ENCODE measurements around the gene LKAAEAR1. TPM values are rescaled to one million over a fixed set of nuclear protein-coding genes. Genes with fewer than 3 reads are reported as not detected.

The LKAAEAR1 gene
- total RNA-seq, 1 donor from 2014 or later, result not detected

DNA sequence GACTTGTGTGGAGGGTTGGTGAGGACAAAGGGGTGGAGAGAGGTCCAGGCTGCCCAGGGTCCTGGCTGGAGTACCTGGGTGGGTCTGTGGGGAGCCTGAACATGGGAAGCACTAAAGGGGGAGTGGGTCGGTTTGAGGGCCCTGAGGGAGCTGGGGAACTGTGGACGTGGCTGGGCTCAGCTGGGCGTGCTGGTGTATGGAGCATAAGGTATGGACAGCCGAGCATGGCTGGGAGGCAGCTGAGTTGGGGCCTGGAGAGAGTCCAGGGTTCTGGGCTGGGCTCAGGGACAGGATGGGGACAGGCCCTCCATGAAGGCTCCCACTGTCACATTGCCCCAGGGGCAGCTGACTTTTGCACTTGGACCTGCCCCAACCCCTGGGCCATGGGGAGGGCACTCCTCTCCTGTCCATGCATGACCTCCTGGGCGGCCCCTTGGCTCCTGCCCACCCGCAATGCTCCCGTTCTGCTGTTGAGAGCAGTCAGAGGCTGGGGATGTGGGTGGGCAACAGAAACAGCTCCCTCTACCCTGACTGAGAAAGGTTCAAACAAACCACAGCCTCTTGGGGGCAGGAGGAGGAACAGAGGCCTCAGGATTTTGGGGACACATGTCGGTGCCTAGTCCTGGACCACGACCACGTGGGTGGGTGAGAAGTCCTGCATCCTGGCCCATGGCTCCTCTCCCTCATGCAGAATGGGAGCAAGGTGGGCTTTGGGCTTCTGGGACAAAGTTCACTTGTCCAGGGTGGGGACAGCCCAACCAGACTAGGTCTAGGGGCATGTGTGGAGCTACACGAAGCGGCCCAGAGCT is 43.8 kb downstream of the LKAAEAR1 start:
- Mint-ChIP-seq H3K27me3 (ENCODE audit: low read depth, unreplicated experiment) (peaks cover 29% of the 10 kb centered on the region), H3K27ac (ENCODE audit: unreplicated experiment) (no peak overlapping the region)
- no peak for DNase-seq (ENCODE audit: low read depth)

DNA sequence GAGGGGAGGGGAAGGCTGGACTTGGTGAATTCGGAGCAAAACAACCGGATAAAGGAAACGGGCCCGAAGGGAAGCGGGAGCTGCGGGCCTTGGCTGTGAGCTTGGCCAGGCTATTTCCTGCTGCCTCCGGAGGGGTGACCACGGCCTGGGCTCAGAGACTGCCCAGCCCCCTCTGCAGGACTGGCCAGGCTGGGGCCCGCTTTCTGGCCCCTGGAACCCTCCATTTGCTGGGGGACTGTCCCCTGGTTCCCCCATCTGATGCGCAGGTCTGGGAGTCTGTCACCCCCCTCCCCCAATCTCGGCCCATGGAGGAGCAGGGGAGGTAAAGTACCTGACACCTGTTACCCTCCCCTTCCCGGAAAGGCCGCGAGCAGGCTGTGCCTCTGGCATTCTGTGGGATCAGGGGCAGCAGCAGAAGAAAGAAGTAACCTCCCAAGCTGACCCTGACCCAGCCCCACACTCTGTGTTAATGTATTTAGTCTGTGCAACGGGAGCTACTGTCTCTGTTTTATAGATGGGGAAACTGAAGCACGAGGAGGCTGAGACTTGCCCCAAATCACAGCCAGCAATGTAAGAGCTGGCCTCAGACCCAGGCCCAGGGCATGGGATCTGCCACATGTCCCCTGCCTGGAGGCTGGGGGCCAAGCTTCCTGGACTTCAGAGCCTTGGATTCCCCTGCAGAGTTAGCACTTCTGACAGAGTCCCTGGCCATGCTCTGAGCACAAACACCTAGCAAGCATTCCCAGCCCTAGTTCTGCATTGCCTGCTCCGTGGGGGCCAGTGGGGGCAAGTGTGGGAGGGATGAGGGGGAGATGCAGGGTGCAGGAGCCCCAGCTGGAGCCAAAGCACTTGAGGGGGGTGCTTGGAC is 44.7 kb downstream of the LKAAEAR1 start:
- H4K20me1 ChIP-seq (ENCODE audit: insufficient read depth, low read length), result peaks cover 32% of the 10 kb centered on the region
- Mint-ChIP-seq H3K4me3 (ENCODE audit: unreplicated experiment) (peak overlapping the region; percentile 71), H3K4me1 (ENCODE audit: low read depth, unreplicated experiment) (peaks cover 10% of the 10 kb centered on the region), H3K36me3 (ENCODE audit: low read depth, unreplicated experiment) (peaks cover 1% of the 10 kb centered on the region), H3K9me3 (ENCODE audit: unreplicated experiment) (peaks cover 2% of the 10 kb centered on the region), H3K27ac (ENCODE audit: unreplicated experiment) (no peak overlapping the region), H3K27me3 (ENCODE audit: low read depth, unreplicated experiment) (peaks cover 26% of the 10 kb centered on the region)
- FAIRE-seq, result no peak
- peak overlapping the region; percentile 39 for H3K4me3 ChIP-seq (ENCODE audit: insufficient read depth, low read depth, low read length)
- no peak overlapping the region for H2AFZ ChIP-seq (ENCODE audit: low read depth, low read length)
- no peaks in the 10 kb centered on the region for H3K9me3 ChIP-seq (ENCODE audit: insufficient read depth, low read depth, low read length)
- H3K36me3 ChIP-seq (ENCODE audit: insufficient read depth, low read length), result no peaks in the 10 kb centered on the region
- peaks cover 42% of the 10 kb centered on the region for H3K27me3 ChIP-seq (ENCODE audit: insufficient read depth, low read length)
- peak overlapping the region; percentile 80 for H3K4me2 ChIP-seq (ENCODE audit: low read length)
- no peaks in the 10 kb centered on the region for H3K79me2 ChIP-seq (ENCODE audit: insufficient read depth, low read length)
- no peak overlapping the region for H3K27ac ChIP-seq (ENCODE audit: low read depth, low read length)
- H3K4me1 ChIP-seq (ENCODE audit: insufficient read depth, low read length), result peaks cover 4% of the 10 kb centered on the region
- no peak for DNase-seq (ENCODE audit: low read depth)
- H3K9ac ChIP-seq (ENCODE audit: low read length), result no peak overlapping the region
- TF ChIP-seq EZH2 (IDR thresholded peaks at IDR 0.05; ENCODE audit: insufficient read depth, low read length), result peak; percentile 19
- TF ChIP-seq, protein P1, sequence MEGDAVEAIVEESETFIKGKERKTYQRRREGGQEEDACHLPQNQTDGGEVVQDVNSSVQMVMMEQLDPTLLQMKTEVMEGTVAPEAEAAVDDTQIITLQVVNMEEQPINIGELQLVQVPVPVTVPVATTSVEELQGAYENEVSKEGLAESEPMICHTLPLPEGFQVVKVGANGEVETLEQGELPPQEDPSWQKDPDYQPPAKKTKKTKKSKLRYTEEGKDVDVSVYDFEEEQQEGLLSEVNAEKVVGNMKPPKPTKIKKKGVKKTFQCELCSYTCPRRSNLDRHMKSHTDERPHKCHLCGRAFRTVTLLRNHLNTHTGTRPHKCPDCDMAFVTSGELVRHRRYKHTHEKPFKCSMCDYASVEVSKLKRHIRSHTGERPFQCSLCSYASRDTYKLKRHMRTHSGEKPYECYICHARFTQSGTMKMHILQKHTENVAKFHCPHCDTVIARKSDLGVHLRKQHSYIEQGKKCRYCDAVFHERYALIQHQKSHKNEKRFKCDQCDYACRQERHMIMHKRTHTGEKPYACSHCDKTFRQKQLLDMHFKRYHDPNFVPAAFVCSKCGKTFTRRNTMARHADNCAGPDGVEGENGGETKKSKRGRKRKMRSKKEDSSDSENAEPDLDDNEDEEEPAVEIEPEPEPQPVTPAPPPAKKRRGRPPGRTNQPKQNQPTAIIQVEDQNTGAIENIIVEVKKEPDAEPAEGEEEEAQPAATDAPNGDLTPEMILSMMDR (IDR thresholded peaks at IDR 0.05; ENCODE audit: insufficient read depth, low read depth, low read length), result no peak

More for the DNA sequence above, 43.8 kb downstream of the LKAAEAR1 start:
- no peaks in the 10 kb centered on the region for H3K9me3 Mint-ChIP-seq (ENCODE audit: unreplicated experiment)
- no peaks in the 10 kb centered on the region for H3K36me3 Mint-ChIP-seq (ENCODE audit: low read depth, unreplicated experiment)
- H4K20me1 ChIP-seq (ENCODE audit: insufficient read depth, low read length), result peaks cover 25% of the 10 kb centered on the region
- H3K9me3 ChIP-seq (ENCODE audit: insufficient read depth, low read depth, low read length), result no peaks in the 10 kb centered on the region
- H3K36me3 ChIP-seq (ENCODE audit: insufficient read depth, low read length), result no peaks in the 10 kb centered on the region
- no peak for FAIRE-seq
- H3K4me3 Mint-ChIP-seq (ENCODE audit: unreplicated experiment), result peak overlapping the region; percentile 14
- peaks cover 5% of the 10 kb centered on the region for H3K4me1 ChIP-seq (ENCODE audit: insufficient read depth, low read length)
- H3K27me3 ChIP-seq (ENCODE audit: insufficient read depth, low read length), result peaks cover 42% of the 10 kb centered on the region
- H3K27ac ChIP-seq (ENCODE audit: low read depth, low read length), result no peak overlapping the region
- no peak overlapping the region for H3K4me2 ChIP-seq (ENCODE audit: low read length)
- H3K9ac ChIP-seq (ENCODE audit: low read length), result no peak overlapping the region
- TF ChIP-seq, protein P1 (IDR thresholded peaks at IDR 0.05; ENCODE audit: insufficient read depth, low read depth, low read length), result no peak
- TF ChIP-seq EZH2 (IDR thresholded peaks at IDR 0.05; ENCODE audit: insufficient read depth, low read length), result no peak
- no peak overlapping the region for H3K4me3 ChIP-seq (ENCODE audit: insufficient read depth, low read depth, low read length)
- H2AFZ ChIP-seq (ENCODE audit: low read depth, low read length), result no peak overlapping the region
- no peaks in the 10 kb centered on the region for H3K79me2 ChIP-seq (ENCODE audit: insufficient read depth, low read length)
- H3K4me1 Mint-ChIP-seq (ENCODE audit: low read depth, unreplicated experiment), result peaks cover 10% of the 10 kb centered on the region
